Gastroesophageal sphincter (tissue), 4 donors: ENCODE measurements around the gene SAE1. TPM values are rescaled to one million over a fixed set of nuclear protein-coding genes. Genes with fewer than 3 reads are reported as not detected.
A peak's percentile ranks its signal among the peaks of the same experiment; 100 is the strongest.

Experiments
- ATAC-seq: fragments of 150-250 bp; one replicate; pipeline ENCODE4 v1.9.1; 2016; ENCODE audit warnings: mild to moderate bottlenecking, moderate library complexity
- H3K27ac ChIP-seq, 4 donors: fragments of 200-600 bp; sonication (generic) in 3 of 4; 1 replicate in 3 of 4; 2 replicates in 1 of 4; pipeline ENCODE4 v1.5.1; 2016 to 2019
- H3K27me3 ChIP-seq: fragments of 200-600 bp; sonication (generic); one replicate; pipeline ENCODE4 v1.5.1; 2019
- H3K36me3 ChIP-seq, 2 donors: fragments of 200-600 bp; sonication (generic); one replicate each; pipeline ENCODE4 v1.5.1; 2019; ENCODE audit warnings: control low read depth in 1 of 2
- H3K4me1 ChIP-seq, 3 donors: fragments of 200-600 bp; sonication (generic); 1 replicate in 2 of 3; 2 replicates in 1 of 3; pipeline ENCODE4 v1.5.1; 2016 to 2019; ENCODE audit warnings: control low read depth in 2 of 3
- H3K4me3 ChIP-seq, 2 donors: fragments of 200-600 bp; sonication (generic); one replicate each; pipeline ENCODE4 v1.5.1; 2019; ENCODE audit warnings: mild to moderate bottlenecking in 1 of 2, moderate library complexity in 1 of 2
- H3K9me3 ChIP-seq, 3 donors: fragments of 200-600 bp; sonication (generic); one replicate each; pipeline ENCODE4 v1.5.1; 2017 to 2019; ENCODE audit warnings: control low read depth in 2 of 3
- EP300 ChIP-seq: sonication (generic); formaldehyde crosslinking; IDR thresholded peaks from one replicate; pipeline ENCODE4 v1.6.1; 2017; ENCODE audit warnings: antibody characterized with exemption, mild to moderate bottlenecking
- POLR2A ChIP-seq, 2 donors: fragments of 450-650 bp; IDR thresholded peaks; one replicate each; pipeline ENCODE4 v1.6.1; 2017; ENCODE audit warnings: antibody characterized with exemption in 2 of 2, mild to moderate bottlenecking in 2 of 2, moderate library complexity in 1 of 2
- POLR2AphosphoS5 ChIP-seq: sonication (generic); formaldehyde crosslinking; IDR thresholded peaks from one replicate; pipeline ENCODE4 v1.6.1; 2017; ENCODE audit warnings: antibody characterized with exemption
- WGBS, 2 donors: methylation state at CpG; one replicate each; pipeline ENCODE4 v1.1.5; 2018; ENCODE audit warnings: low coverage in 1 of 2; 5-methylcytosine and 5-hydroxymethylcytosine counted together
- total RNA-seq, 4 donors: library from RNA; depleted of rRNA; stranded (reverse); fragments of >200 nt; gene quantifications; one replicate each; pipeline ENCODE4 v1.1.0, GENCODE V29; 2016
- TF ChIP-seq, protein P1 (sequence below), 4 experiments: fragments of 200-600 bp in 2 of 4; fragments of 450-650 bp in 2 of 4; sonication (generic) in 1 of 4; IDR thresholded peaks; one replicate each; pipeline ENCODE4 v1.5.1; 2017 to 2019; ENCODE audit warnings: antibody characterized with exemption in 4 of 4, mild to moderate bottlenecking in 2 of 4, moderate library complexity in 2 of 4

The SAE1 gene
- total RNA-seq, 4 donors from 2014 or later, result 134 to 157 (median 153) TPM

DNA sequence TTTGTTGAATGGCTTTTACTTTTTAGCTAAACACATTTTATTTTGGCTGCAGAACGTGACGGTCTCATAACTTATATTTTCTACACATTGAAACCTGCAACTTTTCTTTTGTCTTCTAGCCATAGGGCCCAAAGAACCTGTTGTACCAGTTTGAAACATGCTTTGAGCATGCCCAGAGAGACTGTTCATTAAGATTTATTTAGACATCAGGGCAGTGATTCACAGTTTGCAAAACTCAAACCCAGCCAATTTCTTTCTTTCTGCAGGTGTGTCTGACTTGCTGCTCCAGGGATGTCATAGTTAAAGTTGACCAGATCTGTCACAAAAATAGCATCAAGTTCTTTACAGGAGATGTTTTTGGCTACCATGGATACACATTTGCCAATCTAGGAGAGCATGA is 22.0 kb downstream of the SAE1 start:
- peak overlapping the region; percentile 46 to 84 (median 78) for H3K27ac ChIP-seq
- TF ChIP-seq POLR2AphosphoS5, result peak; percentile 44
- TF ChIP-seq, protein P1, sequence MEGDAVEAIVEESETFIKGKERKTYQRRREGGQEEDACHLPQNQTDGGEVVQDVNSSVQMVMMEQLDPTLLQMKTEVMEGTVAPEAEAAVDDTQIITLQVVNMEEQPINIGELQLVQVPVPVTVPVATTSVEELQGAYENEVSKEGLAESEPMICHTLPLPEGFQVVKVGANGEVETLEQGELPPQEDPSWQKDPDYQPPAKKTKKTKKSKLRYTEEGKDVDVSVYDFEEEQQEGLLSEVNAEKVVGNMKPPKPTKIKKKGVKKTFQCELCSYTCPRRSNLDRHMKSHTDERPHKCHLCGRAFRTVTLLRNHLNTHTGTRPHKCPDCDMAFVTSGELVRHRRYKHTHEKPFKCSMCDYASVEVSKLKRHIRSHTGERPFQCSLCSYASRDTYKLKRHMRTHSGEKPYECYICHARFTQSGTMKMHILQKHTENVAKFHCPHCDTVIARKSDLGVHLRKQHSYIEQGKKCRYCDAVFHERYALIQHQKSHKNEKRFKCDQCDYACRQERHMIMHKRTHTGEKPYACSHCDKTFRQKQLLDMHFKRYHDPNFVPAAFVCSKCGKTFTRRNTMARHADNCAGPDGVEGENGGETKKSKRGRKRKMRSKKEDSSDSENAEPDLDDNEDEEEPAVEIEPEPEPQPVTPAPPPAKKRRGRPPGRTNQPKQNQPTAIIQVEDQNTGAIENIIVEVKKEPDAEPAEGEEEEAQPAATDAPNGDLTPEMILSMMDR (IDR thresholded peaks at IDR 0.05), result no peak
- no peaks in the 10 kb centered on the region for H3K27me3 ChIP-seq
- peak; percentile 51 for ATAC-seq
- peaks cover 15 to 83% (median 15%) of the 10 kb centered on the region in 3 donors for H3K4me1 ChIP-seq
- H3K36me3 ChIP-seq, result peaks cover 0 to 72% of the 10 kb centered on the region in 2 donors
- 24 to 34% methylated on average over 2 of the region's 2 CpGs for WGBS, 2 donors
- H3K4me3 ChIP-seq, result no peak overlapping the region
- no peaks in the 10 kb centered on the region for H3K9me3 ChIP-seq

DNA sequence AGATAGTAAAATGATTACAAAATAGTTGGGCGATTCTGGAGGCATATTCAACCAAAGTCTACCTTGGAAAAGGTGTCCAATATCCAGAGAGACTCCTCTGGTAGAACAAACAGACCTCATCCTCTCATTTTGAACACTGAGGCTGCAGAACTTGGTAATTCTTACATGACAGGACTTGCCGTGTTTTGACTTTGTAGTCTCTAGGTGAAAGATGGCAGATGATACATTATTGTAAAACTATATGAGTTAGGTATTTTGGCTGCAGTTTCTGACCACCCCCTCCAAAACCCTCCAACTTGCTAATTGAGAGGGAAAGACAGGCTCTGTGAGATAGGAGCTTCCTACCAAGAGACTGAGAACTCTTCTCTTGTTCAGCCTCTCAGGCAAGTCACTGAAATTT is 22.6 kb downstream of the SAE1 start:
- no peak for ATAC-seq
- TF ChIP-seq, protein P1 (IDR thresholded peaks at IDR 0.05), result no peak
- no peak for TF ChIP-seq EP300
- no peak for TF ChIP-seq POLR2A (IDR thresholded peaks at IDR 0.05)
- no peak for TF ChIP-seq POLR2AphosphoS5
- Histone ChIP-seq H3K9me3 (no peaks in the 10 kb centered on the region), H3K27ac (peak overlapping the region; percentile 59 to 84 (median 74)), H3K27me3 (no peaks in the 10 kb centered on the region), H3K4me1 (peaks cover 16 to 89% (median 21%) of the 10 kb centered on the region in 3 donors), H3K36me3 (peaks cover 0 to 66% of the 10 kb centered on the region in 2 donors), H3K4me3 (no peak overlapping the region)
- WGBS, 2 donors, result 18 to 30% methylated on average over 1 to 2 of the region's 2 CpGs

DNA sequence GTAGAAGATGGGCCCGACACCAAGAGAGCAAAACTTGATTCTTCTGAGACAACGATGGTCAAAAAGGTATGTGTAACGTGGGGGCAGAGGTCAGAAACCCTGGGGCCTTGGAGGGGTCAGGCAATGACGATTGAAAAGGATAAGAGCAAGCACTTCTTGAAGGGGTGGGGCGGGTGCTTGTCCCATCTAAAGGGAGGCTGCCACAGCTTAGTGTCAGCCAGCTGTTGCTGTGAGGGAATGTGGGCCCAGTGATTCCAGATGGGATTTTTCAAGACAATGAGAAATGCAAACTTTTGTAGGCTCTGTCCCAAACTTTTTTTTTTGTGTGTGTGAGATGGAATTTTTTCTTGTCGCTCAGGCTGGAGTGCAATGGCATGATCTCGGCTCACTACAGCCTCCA is 24.5 kb downstream of the SAE1 start:
- Histone ChIP-seq H3K27me3 (no peaks in the 10 kb centered on the region), H3K9me3 (no peaks in the 10 kb centered on the region), H3K4me1 (peaks cover 16 to 96% (median 29%) of the 10 kb centered on the region in 3 donors), H3K27ac (peak overlapping the region; percentile 55 to 84 (median 78)), H3K36me3 (peaks cover 0 to 58% of the 10 kb centered on the region in 2 donors), H3K4me3 (no peak overlapping the region)
- TF ChIP-seq POLR2AphosphoS5, result peak; percentile 11
- TF ChIP-seq EP300, result no peak
- WGBS, 2 donors, result 26 to 33% methylated on average over 5 of the region's 7 CpGs
- peak; percentile 58 for ATAC-seq

DNA sequence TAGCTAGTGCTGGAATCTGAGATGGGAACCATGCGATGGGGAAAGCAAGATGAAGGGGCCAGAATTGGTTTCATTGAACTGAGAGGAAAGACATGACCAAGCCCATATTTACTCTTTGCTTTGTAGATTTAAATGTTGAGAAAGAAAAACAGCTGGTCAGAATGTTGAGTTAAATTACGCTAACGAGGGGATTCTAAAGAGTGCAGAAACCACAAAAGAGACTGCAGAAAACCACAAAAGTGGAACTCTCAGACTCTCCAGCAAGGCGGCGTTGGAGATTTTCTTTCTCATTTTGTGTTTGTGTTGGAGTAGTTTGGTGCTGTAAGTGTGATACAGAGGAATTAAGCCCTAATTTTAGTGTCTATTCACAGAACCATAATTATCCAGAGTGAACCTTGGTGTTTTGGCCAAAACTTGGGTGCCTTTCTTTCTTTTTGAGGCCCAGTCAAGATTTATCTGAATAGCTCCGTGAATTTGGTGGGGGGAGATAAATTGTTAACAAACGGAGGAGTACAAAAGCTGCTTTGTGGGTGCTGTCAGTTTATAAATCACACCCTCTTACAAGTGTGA is 26.3 kb downstream of the SAE1 start:
- no peak for ATAC-seq
- Histone ChIP-seq H3K27me3 (no peaks in the 10 kb centered on the region), H3K9me3 (no peaks in the 10 kb centered on the region), H3K4me3 (no peak overlapping the region), H3K4me1 (peaks cover 12 to 86% (median 29%) of the 10 kb centered on the region in 3 donors), H3K27ac (peak overlapping the region; percentile 76 to 84 (median 82)), H3K36me3 (peaks cover 0 to 50% of the 10 kb centered on the region in 2 donors)
- TF ChIP-seq EP300 (no peak), POLR2A (IDR thresholded peaks at IDR 0.05) (no peak), POLR2AphosphoS5 (no peak)
- TF ChIP-seq, protein P1 (IDR thresholded peaks at IDR 0.05), result no peak
- 58 to 69% methylated on average over 5 to 7 of the region's 7 CpGs for WGBS, 2 donors

DNA sequence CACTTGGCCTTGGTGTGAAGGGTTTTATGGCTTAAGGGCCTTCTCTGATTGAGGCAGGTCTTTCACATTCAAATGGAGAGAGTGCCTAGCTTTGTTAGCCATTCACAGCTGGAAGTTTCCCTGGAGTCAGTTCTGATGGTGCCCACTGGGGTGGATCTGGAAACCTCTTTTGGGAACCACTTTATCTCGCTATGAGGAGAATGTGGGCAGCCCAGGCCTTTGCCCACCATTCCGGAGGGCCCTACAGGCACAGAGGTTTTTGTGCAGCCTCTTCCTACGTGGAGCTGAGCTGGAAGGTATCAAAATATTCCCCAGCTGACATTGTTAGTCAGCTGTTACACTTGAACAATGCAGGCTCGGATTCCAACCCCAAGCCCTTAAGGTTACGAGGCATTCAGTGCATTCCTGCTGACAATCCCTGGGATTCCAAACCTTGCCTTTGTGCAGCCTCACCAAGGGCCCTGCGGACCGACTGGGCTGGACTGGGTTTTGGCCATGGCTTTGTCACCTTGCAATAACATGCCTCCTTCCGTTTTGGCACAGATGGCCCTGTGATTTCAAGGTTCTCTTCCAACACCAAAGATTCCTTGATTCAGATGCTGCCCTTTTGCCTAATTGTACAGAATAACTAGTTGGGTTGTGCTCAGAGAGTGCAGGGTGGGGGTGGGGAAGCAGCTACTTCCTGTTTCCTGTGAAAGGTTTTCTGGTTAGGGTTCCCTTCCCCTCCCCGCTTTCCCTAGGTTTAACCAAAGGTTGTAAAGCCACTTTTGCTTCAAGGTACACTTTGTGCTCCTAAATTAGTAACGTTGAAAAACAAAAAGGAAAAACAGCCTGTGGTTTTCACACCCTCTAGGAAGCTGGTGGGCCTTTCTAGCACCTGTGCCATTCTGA is 27.0 kb downstream of the SAE1 start:
- H3K9me3 ChIP-seq, result no peaks in the 10 kb centered on the region
- WGBS, 2 donors, result 26 to 27% methylated on average over 5 to 10 of the region's 10 CpGs
- ATAC-seq, result peak; percentile 70
- H3K27me3 ChIP-seq, result no peaks in the 10 kb centered on the region
- peak overlapping the region; percentile 76 to 84 (median 82) for H3K27ac ChIP-seq
- peaks cover 0 to 46% of the 10 kb centered on the region in 2 donors for H3K36me3 ChIP-seq
- H3K4me3 ChIP-seq, result no peak overlapping the region
- TF ChIP-seq, protein P1 (IDR thresholded peaks at IDR 0.05), result peak in 2 of 4 experiments; percentile 17 to 28
- TF ChIP-seq POLR2A (IDR thresholded peaks at IDR 0.05) (no peak), EP300 (no peak)
- H3K4me1 ChIP-seq, result peaks cover 10 to 86% (median 29%) of the 10 kb centered on the region in 3 donors
